ENCODE results near the gene ORC2. TPM values are rescaled to one million over a fixed set of nuclear protein-coding genes. Genes with fewer than 3 reads are reported as not detected.

Gene ORC2
- total and polyA plus RNA-seq, 8 donors: 5.3 to 62.0 (median 15.1) TPM

DNA sequence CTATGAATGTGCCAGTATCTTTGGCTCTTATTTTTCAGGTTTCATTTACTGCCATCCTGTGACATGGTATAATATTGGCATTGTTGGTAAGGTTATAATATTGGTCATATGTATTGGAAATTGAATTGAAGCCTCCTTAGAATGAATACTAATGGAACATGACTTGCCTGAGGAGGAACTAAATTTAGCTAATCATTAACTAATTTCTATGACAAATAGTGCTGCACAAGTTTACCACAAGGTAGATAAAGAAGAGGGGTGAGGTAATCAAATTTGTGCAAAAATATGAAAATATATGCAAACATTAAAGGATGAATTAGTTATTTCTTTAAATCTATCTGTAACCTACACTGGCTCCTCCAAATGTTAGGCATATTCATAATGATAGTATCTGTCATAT lies 43.2 kb upstream of the ORC2 start:
- intact Hi-C loops (cut with DNase I; ENCODE audit: low total_unique reads): no loop called here

DNA sequence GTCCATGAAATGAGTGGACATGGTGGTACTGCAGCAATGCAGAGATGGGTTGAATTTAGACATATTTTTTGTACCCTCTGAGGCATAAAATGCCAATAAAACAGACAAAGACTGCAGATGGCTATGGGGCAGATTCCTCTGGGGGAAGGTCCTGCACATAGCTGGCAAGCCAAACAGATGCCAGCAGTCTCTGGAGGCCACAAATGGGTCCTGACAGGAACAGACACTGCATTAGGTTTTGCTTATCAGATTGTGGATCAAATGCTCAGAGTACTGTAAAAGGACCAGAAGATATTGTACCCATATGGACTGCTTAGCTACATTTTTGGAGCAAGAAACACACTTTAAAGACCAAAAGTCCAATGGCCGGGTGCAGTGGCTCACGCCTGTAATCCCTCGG lies 40.9 kb upstream of the ORC2 start:
- intact Hi-C loops (cut with DNase I; ENCODE audit: low total_unique reads): no loop called here
- peaks cover 0 to 8% (median 2%) of the 10 kb centered on the region in 4 donors for H3K4me1 ChIP-seq
- no peak for TF ChIP-seq EP300 (IDR thresholded peaks at IDR 0.05)
- TF ChIP-seq, protein P1, sequence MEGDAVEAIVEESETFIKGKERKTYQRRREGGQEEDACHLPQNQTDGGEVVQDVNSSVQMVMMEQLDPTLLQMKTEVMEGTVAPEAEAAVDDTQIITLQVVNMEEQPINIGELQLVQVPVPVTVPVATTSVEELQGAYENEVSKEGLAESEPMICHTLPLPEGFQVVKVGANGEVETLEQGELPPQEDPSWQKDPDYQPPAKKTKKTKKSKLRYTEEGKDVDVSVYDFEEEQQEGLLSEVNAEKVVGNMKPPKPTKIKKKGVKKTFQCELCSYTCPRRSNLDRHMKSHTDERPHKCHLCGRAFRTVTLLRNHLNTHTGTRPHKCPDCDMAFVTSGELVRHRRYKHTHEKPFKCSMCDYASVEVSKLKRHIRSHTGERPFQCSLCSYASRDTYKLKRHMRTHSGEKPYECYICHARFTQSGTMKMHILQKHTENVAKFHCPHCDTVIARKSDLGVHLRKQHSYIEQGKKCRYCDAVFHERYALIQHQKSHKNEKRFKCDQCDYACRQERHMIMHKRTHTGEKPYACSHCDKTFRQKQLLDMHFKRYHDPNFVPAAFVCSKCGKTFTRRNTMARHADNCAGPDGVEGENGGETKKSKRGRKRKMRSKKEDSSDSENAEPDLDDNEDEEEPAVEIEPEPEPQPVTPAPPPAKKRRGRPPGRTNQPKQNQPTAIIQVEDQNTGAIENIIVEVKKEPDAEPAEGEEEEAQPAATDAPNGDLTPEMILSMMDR (IDR thresholded peaks at IDR 0.05): no peak
- no peak for TF ChIP-seq POLR2AphosphoS5 (IDR thresholded peaks at IDR 0.05)
- no peak for TF ChIP-seq POLR2A (IDR thresholded peaks at IDR 0.05)
- no peak for DNase-seq
- H3K9me3 ChIP-seq: no peaks in the 10 kb centered on the region
- peaks cover 14 to 89% (median 84%) of the 10 kb centered on the region in 4 donors for H3K36me3 ChIP-seq
- 95 to 100% (median 97%) methylated on average over 3 of the region's 3 CpGs for WGBS, 5 donors
- no peak overlapping the region for H3K27ac ChIP-seq
- H3K4me3 ChIP-seq: no peak overlapping the region
- H3K27me3 ChIP-seq: no peaks in the 10 kb centered on the region

More for the DNA sequence above, 43.2 kb upstream of the ORC2 start:
- no peaks in the 10 kb centered on the region for H3K27me3 ChIP-seq
- no peaks in the 10 kb centered on the region for H3K9me3 ChIP-seq
- peak overlapping the region in 1 of 5 donors; percentile 10 for H3K27ac ChIP-seq
- H3K36me3 ChIP-seq: peaks cover 12 to 72% (median 69%) of the 10 kb centered on the region in 4 donors
- peaks cover 0 to 8% (median 2%) of the 10 kb centered on the region in 4 donors for H3K4me1 ChIP-seq
- H3K4me3 ChIP-seq: no peak overlapping the region
- TF ChIP-seq POLR2AphosphoS5 (IDR thresholded peaks at IDR 0.05) (no peak), EP300 (IDR thresholded peaks at IDR 0.05) (no peak), POLR2A (IDR thresholded peaks at IDR 0.05) (no peak)
- TF ChIP-seq, protein P1 (IDR thresholded peaks at IDR 0.05): no peak
- DNase-seq: no peak

DNA sequence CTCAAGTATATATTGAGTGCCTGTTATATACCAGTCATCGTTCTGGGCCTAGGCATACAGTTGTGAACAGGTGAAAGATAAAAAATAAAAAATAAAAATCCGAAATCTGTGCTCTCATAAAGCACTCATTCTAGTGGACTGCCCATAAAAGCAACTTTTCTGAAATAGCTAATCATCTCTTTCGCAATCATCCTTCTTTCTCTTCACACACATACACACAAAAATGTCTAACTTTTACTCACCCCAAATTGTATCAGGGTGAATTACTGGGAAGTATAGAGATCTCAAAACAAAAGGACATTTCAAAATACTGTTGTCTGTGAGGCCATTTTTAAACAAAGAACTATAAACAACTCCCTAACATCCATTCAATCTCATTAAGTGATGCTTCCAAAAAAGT lies 29.6 kb upstream of the ORC2 start:
- Histone ChIP-seq H3K9me3 (no peaks in the 10 kb centered on the region), H3K36me3 (peaks cover 22 to 90% (median 83%) of the 10 kb centered on the region in 4 donors), H3K4me3 (no peak overlapping the region), H3K27ac (no peak overlapping the region), H3K27me3 (no peaks in the 10 kb centered on the region), H3K4me1 (no peaks in the 10 kb centered on the region)
- DNase-seq: no peak
- WGBS, 5 donors: 95 to 97% (median 96%) methylated on average over 3 of the region's 3 CpGs
- intact Hi-C loops (cut with DNase I; ENCODE audit: low total_unique reads): no loop called here
- no peak for TF ChIP-seq POLR2A (IDR thresholded peaks at IDR 0.05)
- TF ChIP-seq EP300 (IDR thresholded peaks at IDR 0.05): no peak
- TF ChIP-seq, protein P1 (IDR thresholded peaks at IDR 0.05): no peak
- TF ChIP-seq POLR2AphosphoS5 (IDR thresholded peaks at IDR 0.05): no peak

DNA sequence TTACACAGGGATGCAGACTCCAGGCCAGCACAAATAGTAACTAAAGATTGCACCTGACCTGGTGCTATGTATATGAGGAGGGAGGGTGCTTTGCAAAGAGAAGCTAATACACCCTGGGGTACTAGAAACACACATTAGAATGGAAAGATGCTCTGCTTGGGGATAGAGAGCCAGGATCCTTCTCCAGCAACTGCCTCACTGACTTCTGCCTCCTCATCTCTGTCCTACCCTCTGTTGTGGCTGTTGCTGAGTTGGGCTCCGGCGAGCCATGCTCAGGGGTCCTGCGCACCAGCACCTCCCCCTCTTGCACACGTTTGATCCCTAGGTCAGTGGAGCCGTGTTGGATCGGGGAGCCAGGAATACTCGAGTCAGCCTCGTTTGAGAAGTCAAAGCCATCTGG lies 23.7 kb upstream of the ORC2 start:
- TF ChIP-seq POLR2A (IDR thresholded peaks at IDR 0.05): no peak
- no peak for TF ChIP-seq EP300 (IDR thresholded peaks at IDR 0.05)
- no peak for TF ChIP-seq POLR2AphosphoS5 (IDR thresholded peaks at IDR 0.05)
- TF ChIP-seq, protein P1 (IDR thresholded peaks at IDR 0.05): no peak
- WGBS, 5 donors: 78 to 90% (median 87%) methylated on average over 8 of the region's 8 CpGs
- intact Hi-C loops (cut with DNase I; ENCODE audit: low total_unique reads): no loop called here
- Histone ChIP-seq H3K27ac (no peak overlapping the region), H3K4me3 (no peak overlapping the region), H3K36me3 (peaks cover 20 to 76% (median 62%) of the 10 kb centered on the region in 4 donors), H3K27me3 (no peaks in the 10 kb centered on the region), H3K9me3 (no peaks in the 10 kb centered on the region), H3K4me1 (peaks cover 0 to 20% (median 5%) of the 10 kb centered on the region in 4 donors)
- no peak for DNase-seq

Measured in stomach (tissue), 9 donors.